Pons (tissue), 1 donor: ENCODE measurements around the gene BFAR.
"Not testable (repeated sequence)": the region's sequence is repeated elsewhere in the genome, so short reads cannot be mapped to it uniquely, and the experiment has no call there.

Experiments
- DNase-seq: peaks from one replicate; pipeline ENCODE4 v3.0.0-alpha.2; 2016; ENCODE audit warnings: low spot score

Gene BFAR

DNA sequence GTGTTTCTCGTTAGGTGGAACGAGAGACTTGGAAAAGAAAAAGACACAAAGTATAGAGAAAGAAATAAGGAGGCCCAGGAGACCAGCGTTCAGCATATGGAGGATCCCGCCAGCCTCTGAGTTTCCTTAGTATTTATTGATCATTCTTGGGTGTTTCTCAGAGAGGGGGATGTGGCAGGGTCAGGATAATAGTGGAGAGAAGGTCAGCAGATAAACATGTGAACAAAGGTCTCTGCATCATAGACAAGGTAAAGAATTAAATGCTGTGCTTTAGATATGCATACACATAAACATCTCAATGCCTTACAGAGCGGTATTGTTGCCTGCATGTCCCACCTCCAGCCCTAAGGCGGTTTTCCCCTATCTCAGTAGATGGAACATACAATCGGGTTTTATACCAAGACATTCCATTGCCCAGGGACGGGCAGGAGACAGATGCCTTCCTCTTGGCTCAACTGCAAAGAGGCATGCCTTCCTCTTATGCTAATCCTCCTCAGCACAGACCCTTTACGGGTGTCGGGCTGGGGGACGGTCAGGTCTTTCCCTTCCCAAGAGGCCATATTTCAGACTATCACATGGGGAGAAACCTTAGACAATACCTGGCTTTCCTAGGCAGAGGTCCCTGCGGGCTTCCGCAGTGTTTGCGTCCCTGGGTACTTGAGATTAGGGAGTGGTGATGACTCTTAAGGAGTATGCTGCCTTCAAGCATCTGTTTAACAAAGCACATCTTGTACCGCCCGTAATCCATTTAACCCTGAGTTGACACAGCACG is 3.6 kb downstream of the BFAR start:
- not testable (repeated sequence) for DNase-seq

- DNase-seq: not testable (repeated sequence)
Measured at GRCh38 chr16:14636951-14637240, 4.1 kb downstream of the BFAR start.

GRCh38 chr16:14640538-14640937 is 7.8 kb downstream of the BFAR start:
- no peak for DNase-seq

GRCh38 chr16:14641206-14641605 is 8.5 kb downstream of the BFAR start:
- no peak for DNase-seq

DNA sequence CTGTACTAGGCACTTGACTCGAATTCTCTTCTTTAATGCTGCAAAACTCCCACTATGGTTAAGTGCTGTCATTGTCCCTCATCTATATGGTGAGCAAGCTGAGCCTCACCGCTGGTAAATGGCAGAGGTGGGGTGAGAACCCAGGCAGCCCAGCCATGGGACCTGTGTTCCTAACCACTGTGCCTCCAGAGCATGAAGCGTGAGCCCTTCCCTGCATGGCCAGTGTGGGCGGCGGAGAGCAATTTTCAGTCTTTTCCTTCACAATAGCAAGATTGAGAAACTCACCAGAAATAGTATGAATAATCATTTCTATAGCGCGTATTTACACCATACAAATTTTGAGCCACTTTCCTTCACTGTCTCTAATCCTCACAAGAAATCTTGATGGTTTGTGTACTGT is 9.2 kb downstream of the BFAR start:
- DNase-seq: no peak

DNA sequence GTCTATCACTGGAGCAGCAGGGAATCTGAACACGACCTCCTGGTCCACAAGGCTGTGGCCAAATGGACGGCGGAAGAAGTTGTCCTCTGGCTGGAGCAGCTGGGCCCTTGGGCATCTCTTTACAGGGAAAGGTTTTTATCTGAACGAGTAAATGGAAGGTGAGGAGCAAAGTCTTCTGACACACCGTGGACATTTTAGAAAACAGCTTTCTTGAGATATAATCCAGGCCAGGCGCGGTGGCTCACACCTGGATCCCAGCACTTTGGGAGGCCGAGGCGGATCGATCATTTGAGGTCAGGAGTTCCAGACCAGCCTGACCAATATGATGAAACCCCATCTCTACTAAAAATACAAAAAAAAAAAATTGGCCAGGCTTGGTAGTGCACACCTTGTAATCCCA is 17.1 kb downstream of the BFAR start:
- no peak for DNase-seq

DNA sequence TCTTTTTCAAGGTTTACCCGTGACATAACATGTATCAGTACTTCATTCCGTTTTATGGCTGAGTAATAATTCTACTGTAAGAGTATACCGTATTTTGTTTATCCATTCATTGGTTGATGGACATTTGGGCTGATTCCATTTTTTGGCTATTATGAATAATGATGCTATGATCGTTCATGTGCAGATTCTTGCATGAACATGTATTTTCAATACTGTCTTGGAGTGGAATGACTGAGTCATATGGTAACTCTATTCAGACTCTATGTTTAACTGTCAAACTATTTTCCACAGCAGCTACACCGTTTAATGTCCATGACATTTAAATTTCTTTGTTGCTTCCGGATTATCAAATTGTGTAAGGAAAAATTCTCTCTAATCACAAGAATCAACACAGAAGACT is 17.9 kb downstream of the BFAR start:
- no peak for DNase-seq

DNA sequence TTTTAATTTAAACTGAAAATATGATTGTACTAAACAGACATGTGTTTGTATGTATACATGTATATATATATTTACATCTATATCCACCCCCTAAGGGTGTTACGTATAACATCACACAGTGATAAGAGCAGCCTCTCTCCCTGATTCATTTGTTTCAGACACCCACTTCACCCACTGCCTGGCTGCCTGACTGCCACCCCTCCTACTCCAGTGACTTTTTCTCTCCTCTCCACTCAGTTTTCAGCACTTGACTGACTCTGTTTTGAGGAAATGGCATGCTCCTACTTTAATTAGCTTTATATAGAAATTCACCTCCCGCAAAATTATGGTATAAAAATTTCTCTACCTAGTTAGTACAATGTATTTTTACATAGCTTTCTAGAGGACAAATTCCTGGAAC is 20.0 kb downstream of the BFAR start:
- DNase-seq: no peak

DNA sequence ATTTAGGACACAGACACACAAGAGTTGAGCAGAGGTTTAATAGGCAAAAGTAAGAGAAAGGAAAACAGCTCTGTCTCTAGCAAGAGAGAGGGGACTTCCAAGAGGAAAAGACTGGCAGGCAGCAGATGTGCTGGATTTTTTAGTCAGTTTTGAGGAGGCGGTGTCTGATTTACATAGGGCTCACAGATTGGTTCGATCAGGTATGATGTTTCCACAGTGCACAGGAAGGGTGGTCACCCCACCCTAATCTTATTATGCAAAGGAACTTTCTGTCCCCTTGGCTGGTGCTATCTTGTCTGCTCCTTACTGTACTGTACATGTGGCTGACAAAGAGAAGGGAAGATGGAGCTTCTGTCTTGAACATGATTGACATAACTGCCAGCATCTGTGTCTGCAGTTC is 25.3 kb downstream of the BFAR start:
- no peak for DNase-seq

- DNase-seq: no peak
Measured at GRCh38 chr16:14667347-14668266, 34.9 kb downstream of the BFAR start.

DNA sequence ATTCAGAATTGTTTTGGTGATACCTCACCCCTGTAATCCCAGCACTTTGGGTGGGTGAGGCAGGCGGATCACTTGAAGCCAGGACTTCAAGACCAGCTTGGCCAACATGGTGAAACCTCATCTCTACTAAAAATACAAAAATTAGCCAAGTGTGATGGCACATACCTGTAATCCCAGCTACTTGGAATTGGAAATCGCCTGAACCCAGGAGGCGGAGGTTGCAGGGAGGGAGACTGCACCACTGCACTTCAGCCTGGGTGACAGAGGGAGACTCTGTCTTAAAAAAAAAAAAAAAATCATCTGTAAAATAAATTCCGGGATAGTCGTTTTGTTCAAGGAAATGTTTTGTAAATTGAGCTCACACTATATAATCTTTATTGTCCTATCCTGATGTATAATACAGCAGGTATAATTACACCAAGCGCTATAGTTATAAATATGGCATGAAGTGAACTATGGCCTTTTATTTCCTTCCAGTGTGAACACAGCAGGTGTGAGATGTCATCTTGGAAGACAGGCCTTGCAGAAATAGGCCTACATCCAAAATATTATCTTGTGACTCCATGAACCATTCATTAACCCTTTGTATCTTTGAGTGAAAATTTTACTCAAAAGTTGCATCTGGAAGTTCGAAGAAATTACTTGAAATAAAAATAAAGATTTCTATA is 35.9 kb downstream of the BFAR start:
- DNase-seq: no peak

GRCh38 chr16:14669776-14670175 is 37.0 kb downstream of the BFAR start:
- DNase-seq: no peak

- no peak for DNase-seq
Measured at GRCh38 chr16:14672403-14672971, 39.7 kb downstream of the BFAR start.

- DNase-seq: no peak
Measured at GRCh38 chr16:14676633-14677032, 43.9 kb downstream of the BFAR start.

- DNase-seq: no peak
Measured at GRCh38 chr16:14677627-14678026, 44.9 kb downstream of the BFAR start.

DNA sequence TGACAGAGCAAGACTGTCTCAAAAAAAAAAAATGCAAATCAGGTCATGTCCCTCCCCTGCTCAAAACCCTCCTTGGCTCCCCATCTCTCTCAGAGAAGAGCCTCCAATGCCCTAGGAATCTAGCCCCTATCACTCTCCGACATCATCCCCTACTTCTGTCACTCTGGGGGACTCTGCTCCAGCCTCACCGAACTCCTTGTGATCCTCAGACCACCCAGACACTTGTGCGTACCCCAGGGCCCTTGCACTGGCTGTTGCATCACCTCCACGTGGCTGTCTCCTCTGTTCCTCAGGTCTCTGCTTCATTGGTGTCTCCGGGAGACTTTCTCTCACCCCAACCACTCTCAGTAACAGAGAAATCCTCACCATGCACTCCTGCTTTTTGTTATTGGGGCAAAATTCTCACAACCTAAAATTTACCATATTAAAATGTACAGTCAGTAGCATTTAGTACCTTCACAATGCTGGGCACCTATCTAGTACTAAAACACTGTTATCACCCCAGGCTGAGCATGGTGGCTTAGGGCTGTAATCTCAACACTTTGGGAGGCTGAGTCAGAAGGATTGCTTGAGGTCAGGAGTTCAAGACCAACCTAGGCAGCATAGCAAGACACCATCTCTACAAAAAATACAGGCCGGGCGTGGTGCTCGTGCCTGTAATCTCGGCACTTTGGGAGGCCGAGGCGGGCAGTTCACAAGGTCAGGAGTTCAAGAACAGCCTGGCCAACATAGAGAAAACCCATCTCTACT is 46.2 kb downstream of the BFAR start:
- no peak for DNase-seq

GRCh38 chr16:14680396-14680795 is 47.6 kb downstream of the BFAR start:
- DNase-seq: not testable (repeated sequence)

- DNase-seq: no peak
Measured at GRCh38 chr16:14681115-14681514, 48.4 kb downstream of the BFAR start.

GRCh38 chr16:14682121-14682520 is 49.4 kb downstream of the BFAR start:
- DNase-seq: no peak

- DNase-seq: not testable (repeated sequence)
Measured at GRCh38 chr16:14685870-14686793, 53.4 kb downstream of the BFAR start.

DNA sequence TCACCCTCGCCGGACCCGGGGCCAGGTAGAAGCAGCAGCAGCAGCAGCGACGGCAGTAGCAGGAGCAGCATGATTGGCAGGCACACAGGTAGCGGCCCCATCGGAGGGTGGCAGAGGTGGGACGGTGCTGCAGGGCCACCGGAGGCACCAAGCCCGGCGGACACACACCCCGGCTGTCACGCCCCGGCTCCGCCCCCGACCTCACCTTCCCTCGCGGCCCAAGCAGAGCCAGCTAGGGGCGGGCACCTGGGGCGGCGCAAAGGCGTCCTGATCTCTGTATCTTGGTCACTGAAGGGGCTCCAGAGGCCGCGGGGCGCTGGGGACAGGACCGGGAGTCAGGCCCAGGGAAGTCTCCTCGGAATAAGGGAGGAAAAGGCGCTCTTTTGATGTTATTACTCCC is 61.4 kb downstream of the BFAR start, which contains the start of gene PLA2G10:
Gene PLA2G10, minus strand, starts transcription at position 180 of the 400 bp plus-strand sequence. Its CDS starts 79 bp downstream, at position 101.
- DNase-seq: not testable (repeated sequence)
